CD4-positive, alpha-beta T cell (primary cell): ENCODE measurements around the gene PLEKHA5. TPM values are rescaled to one million over a fixed set of nuclear protein-coding genes. Genes with fewer than 3 reads are reported as not detected.
"Not testable (repeated sequence)": the region's sequence is repeated elsewhere in the genome, so short reads cannot be mapped to it uniquely, and the experiment has no call there.

ENCODE experiments used
- ATAC-seq: fragments of 200-7000 bp; cut with Tn5 transposase; one replicate; pipeline ENCODE4 v1.10.0; 2022; ENCODE audit warnings: mild to moderate bottlenecking; ENCODE audit not compliant: poor library complexity
- CTCF ChIA-PET: fragments of 350-600 bp; sonication (Branson Sonifier 250); formaldehyde crosslinking; loops from one replicate; lab custom pipeline; 2021; ENCODE audit warnings: antibody characterized with exemption, inconsistent platforms; lab: Charles Lee
- POLR2A ChIA-PET: fragments of 350-600 bp; sonication (Branson Sonifier 250); formaldehyde crosslinking; loops from one replicate; lab custom pipeline; 2021; ENCODE audit warnings: antibody characterized with exemption, inconsistent platforms; lab: Charles Lee
- DNase-seq, 14 experiments: peaks; one replicate each; pipeline ENCODE4 v3.0.0-alpha.2; 2013 to 2020; ENCODE audit warnings: mixed read lengths in 2 of 14
- H3K27ac ChIP-seq, 2 donors: one replicate each; pipeline versions ENCODE4 v1.5.1 to v1.7.0; 2013; ENCODE audit warnings: low read length in 2 of 2, low read depth in 1 of 2, mild to moderate bottlenecking in 1 of 2
- H3K27me3 ChIP-seq, 2 experiments: 1 replicate in 1 of 2; 2 replicates in 1 of 2; pipeline versions ENCODE4 v1.6.1 to v1.7.0; 2013; ENCODE audit warnings: low read length in 2 of 2, control low read depth in 1 of 2, mild to moderate bottlenecking in 1 of 2, moderate library complexity in 1 of 2; ENCODE audit not compliant: insufficient read depth in 2 of 2, control insufficient read depth in 1 of 2
- H3K36me3 ChIP-seq: one replicate; pipeline ENCODE4 v1.6.1; 2013; ENCODE audit warnings: low read length, control low read depth; ENCODE audit not compliant: insufficient read depth
- H3K4me1 ChIP-seq: one replicate; pipeline ENCODE4 v1.6.1; 2013; ENCODE audit warnings: low read length, control low read depth; ENCODE audit not compliant: insufficient read depth
- H3K4me3 ChIP-seq: one replicate; pipeline ENCODE4 v1.5.1; 2013; ENCODE audit warnings: mild to moderate bottlenecking, low read length, moderate library complexity
- H3K9me3 ChIP-seq, 2 experiments: 1 replicate in 1 of 2; 2 replicates in 1 of 2; pipeline versions ENCODE4 v1.6.1 to v1.7.0; 2013; ENCODE audit warnings: low read length in 2 of 2, mild to moderate bottlenecking in 2 of 2, control low read depth in 1 of 2, moderate library complexity in 1 of 2; ENCODE audit not compliant: control insufficient read depth in 1 of 2, insufficient read depth in 1 of 2
- H3K27ac Mint-ChIP-seq: one replicate; pipeline ENCODE4 v1.8.0; 2020; ENCODE audit warnings: mixed read lengths
- H3K27me3 Mint-ChIP-seq: one replicate; pipeline ENCODE4 v1.8.0; 2021; ENCODE audit warnings: mixed read lengths
- H3K36me3 Mint-ChIP-seq: one replicate; pipeline ENCODE4 v1.8.0; 2021; ENCODE audit warnings: low read depth, mixed read lengths
- H3K4me1 Mint-ChIP-seq: one replicate; pipeline ENCODE4 v1.8.0; 2021; ENCODE audit warnings: low read depth, mixed read lengths
- H3K4me3 Mint-ChIP-seq: one replicate; pipeline ENCODE4 v1.8.0; 2020; ENCODE audit warnings: mild to moderate bottlenecking, mixed read lengths
- H3K9me3 Mint-ChIP-seq: one replicate; pipeline ENCODE4 v1.8.0; 2020; ENCODE audit warnings: mixed read lengths
- CTCF ChIP-seq: fragments of 200-600 bp; IDR thresholded peaks from one replicate; pipeline ENCODE4 v1.8.0; 2022; ENCODE audit warnings: antibody characterized with exemption, mild to moderate bottlenecking
- intact Hi-C, 2 experiments: fragments of 100-400 bp; cut with DNase I in 1 of 2; cut with micrococcal nuclease in 1 of 2; formaldehyde crosslinking; loops; one replicate each; pipeline versions ENCODE4 v1.15.1 to v1.9.0; 2023 to 2025; cut with DNase I, micrococcal nuclease
- total RNA-seq, 174 experiments: library from RNA in 2 of 174; stranded (reverse) in 2 of 174; gene quantifications; one replicate each; pipeline ENCODE4 v1.2.3 and lab custom pipeline; 2021 to 2026

Gene PLEKHA5
- total RNA-seq, 2 experiments from 2014 or later, result 4.5 to 5.4 TPM

- ATAC-seq (no peak), DNase-seq (peak in 1 of 14 experiments; percentile 20)
- TF ChIP-seq CTCF, result no peak
- no peaks in the 10 kb centered on the region for H3K27me3 Mint-ChIP-seq
- no peaks in the 10 kb centered on the region for H3K4me1 Mint-ChIP-seq
- no peak overlapping the region for H3K27ac ChIP-seq
- POLR2A ChIA-PET, result interaction anchor here (0.9 kb wide), 1 partner anchor 28 kb away, joined by 3 read pairs; the partner anchor contains the start of gene AEBP2
- H3K4me1 ChIP-seq, result no peaks in the 10 kb centered on the region
- H3K4me3 Mint-ChIP-seq, result no peak overlapping the region
- no peaks in the 10 kb centered on the region for H3K9me3 Mint-ChIP-seq
- no peak overlapping the region for H3K27ac Mint-ChIP-seq
- no peaks in the 10 kb centered on the region for H3K27me3 ChIP-seq
- no peaks in the 10 kb centered on the region for H3K9me3 ChIP-seq
- no peak overlapping the region for H3K4me3 ChIP-seq
- intact Hi-C loops, result no loop called here
- H3K36me3 ChIP-seq, result no peaks in the 10 kb centered on the region
- no peaks in the 10 kb centered on the region for H3K36me3 Mint-ChIP-seq
- CTCF ChIA-PET, result no interaction called here
These were observed 282.0 kb downstream of the PLEKHA5 start for GRCh38 chr12:19411234-19412204.

- no peaks in the 10 kb centered on the region for H3K27me3 ChIP-seq
- H3K4me3 ChIP-seq, result no peak overlapping the region
- CTCF ChIA-PET, result no interaction called here
- no peak overlapping the region for H3K27ac ChIP-seq
- H3K4me1 Mint-ChIP-seq, result no peaks in the 10 kb centered on the region
- H3K9me3 Mint-ChIP-seq, result no peaks in the 10 kb centered on the region
- H3K27ac Mint-ChIP-seq, result no peak overlapping the region
- no peak overlapping the region for H3K4me3 Mint-ChIP-seq
- TF ChIP-seq CTCF, result no peak
- H3K36me3 ChIP-seq, result no peaks in the 10 kb centered on the region
- no peaks in the 10 kb centered on the region for H3K36me3 Mint-ChIP-seq
- POLR2A ChIA-PET, result no interaction called here
- ATAC-seq (no peak), DNase-seq (peak in 1 of 14 experiments; percentile 8)
- H3K4me1 ChIP-seq, result no peaks in the 10 kb centered on the region
- no peaks in the 10 kb centered on the region for H3K9me3 ChIP-seq
- intact Hi-C loops, result no loop called here
- H3K27me3 Mint-ChIP-seq, result no peaks in the 10 kb centered on the region
These were observed 283.3 kb downstream of the PLEKHA5 start for GRCh38 chr12:19412844-19413243.

- H3K27me3 Mint-ChIP-seq, H3K4me3 Mint-ChIP-seq, H3K4me1 Mint-ChIP-seq, H3K9me3 ChIP-seq, CTCF ChIA-PET, intact Hi-C loops, H3K36me3 ChIP-seq, H3K27me3 ChIP-seq, H3K9me3 Mint-ChIP-seq, H3K27ac Mint-ChIP-seq, ATAC-seq, H3K36me3 Mint-ChIP-seq, H3K4me3 ChIP-seq, H3K27ac ChIP-seq, H3K4me1 ChIP-seq: not testable (repeated sequence)
- peak in 1 of 14 experiments; percentile 1 for DNase-seq
- POLR2A ChIA-PET, result interaction anchor here (0.6 kb wide), 1 partner anchor 11 kb away, joined by 3 read pairs; no protein-coding TSS in a partner anchor
These were observed 284.0 kb downstream of the PLEKHA5 start for GRCh38 chr12:19413582-19413981.
